HG03139 (cell line): ENCODE measurements around the gene CSNK1A1.

Experiments
- ATAC-seq: cut with Tn5 transposase; IDR thresholded peaks from one replicate; pipeline ENCODE4 v1.9.1; 2021; ENCODE audit not compliant: unreplicated experiment

Gene CSNK1A1

GRCh38 chr5:149495673-149496072 lies 55.6 kb downstream of the CSNK1A1 start:
- no peak for ATAC-seq

- ATAC-seq = no peak
These were observed 57.9 kb downstream of the CSNK1A1 start for GRCh38 chr5:149493316-149493715.

DNA sequence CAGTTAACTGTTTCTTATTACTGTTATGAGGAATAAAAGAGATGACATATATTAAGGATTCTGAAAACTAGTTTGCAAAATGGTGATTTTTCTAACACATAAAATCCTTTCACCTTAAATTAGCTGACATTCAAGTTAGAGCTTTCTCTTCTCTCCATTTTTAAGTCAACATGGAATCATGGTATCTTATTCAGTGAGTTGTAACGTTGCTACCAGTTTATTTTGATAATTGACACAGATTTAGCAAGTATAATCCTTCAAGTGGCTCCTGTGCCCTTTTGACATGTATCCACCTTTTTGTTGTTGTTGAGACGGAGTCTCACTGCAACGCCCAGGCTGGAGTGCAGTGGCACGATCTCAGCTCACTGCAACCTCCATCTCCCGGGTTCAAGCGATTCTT lies 58.5 kb downstream of the CSNK1A1 start:
- ATAC-seq = no peak

- ATAC-seq = no peak
These were observed 60.4 kb downstream of the CSNK1A1 start for GRCh38 chr5:149490599-149491485.

DNA sequence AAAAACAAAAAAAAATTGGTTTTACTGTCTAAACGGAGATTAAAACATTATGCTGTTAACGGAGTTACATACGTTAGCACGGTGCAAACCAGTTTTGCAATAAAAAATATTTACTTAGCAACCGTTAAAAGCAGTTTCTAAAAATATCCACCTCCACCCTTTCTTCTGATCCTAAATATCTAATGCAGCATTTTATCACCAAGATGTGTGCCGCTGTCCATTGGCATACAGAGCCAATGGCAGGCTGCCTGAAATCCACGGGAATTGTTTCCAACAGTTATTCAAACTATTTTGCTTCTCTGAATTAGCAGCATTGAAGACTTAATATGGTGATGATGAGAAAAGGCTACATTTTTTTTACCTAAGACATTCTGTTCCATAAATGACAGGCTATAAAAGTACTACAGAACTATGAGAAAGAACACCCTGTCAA lies 61.6 kb downstream of the CSNK1A1 start:
- no peak for ATAC-seq

- ATAC-seq = no peak
These were observed 62.5 kb downstream of the CSNK1A1 start for GRCh38 chr5:149488645-149489306.

- ATAC-seq = no peak
These were observed 63.6 kb downstream of the CSNK1A1 start for GRCh38 chr5:149487672-149488071.

GRCh38 chr5:149486726-149487635 lies 64.3 kb downstream of the CSNK1A1 start:
- no peak for ATAC-seq

- no peak for ATAC-seq
These were observed 65.3 kb downstream of the CSNK1A1 start for GRCh38 chr5:149485655-149486615.

GRCh38 chr5:149481485-149481884 lies 69.8 kb downstream of the CSNK1A1 start:
- ATAC-seq = no peak

GRCh38 chr5:149478761-149479160 lies 72.5 kb downstream of the CSNK1A1 start:
- ATAC-seq = no peak

GRCh38 chr5:149475777-149476176 lies 75.5 kb downstream of the CSNK1A1 start:
- ATAC-seq = no peak

GRCh38 chr5:149474198-149474597 lies 77.0 kb downstream of the CSNK1A1 start:
- ATAC-seq = no peak

DNA sequence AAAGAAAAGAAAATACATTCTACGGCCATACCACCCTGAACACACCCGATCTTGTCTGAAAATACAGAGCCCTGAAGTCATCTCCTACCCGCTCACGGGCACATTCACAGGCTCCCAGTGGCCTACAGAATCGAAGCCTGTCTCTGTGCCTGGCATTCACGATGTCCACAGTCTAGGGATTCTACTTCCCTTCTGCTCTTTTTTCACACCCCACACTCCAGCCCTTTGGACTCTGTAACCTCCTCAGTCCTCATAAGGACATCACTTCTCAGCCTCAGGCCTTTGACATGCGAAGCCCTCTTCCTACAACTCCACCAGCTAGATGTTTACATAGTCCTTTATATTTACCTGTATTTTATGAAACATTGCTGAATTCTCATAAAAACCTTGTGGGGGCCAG lies 77.8 kb downstream of the CSNK1A1 start:
- no peak for ATAC-seq

GRCh38 chr5:149472399-149472798 lies 78.8 kb downstream of the CSNK1A1 start:
- no peak for ATAC-seq

DNA sequence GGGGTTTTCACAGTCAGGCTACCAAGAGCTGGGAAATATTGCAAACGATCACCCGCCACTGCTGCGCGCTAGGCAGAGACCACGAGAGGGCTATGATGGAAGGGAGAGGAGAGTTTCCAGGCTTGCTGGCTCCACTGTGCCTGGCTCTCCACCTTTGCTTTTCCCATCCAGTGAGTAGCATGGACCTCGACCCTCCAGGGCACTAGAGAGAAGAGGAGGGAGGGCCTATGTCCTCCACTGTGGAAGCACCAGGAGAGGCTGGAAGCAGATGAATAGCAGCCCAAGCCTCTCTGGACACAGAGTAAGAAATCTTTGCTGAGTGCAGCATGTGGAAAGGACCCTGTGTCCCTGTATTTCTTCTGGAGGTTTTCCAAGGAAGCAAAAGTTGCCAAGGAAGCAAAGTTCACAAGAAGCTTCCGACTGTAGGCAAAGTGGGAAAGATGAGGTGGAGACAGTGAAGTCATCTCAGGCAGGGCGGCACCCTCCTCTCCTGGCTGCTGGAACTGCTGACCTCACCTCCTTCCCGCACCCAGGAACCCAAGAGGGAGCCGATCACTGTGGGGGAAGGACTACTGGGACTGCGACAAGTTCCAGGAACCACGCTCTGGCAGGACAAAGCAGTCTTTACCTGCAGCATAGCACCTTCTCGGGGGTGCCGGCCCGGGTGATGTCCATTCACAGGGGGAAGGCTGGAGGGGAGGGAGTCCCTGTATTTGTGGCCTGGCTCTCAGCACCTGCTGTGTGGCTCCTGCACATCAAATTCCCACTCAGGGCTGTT lies 79.6 kb downstream of the CSNK1A1 start:
- ATAC-seq = no peak

- ATAC-seq = no peak
These were observed 80.3 kb downstream of the CSNK1A1 start for GRCh38 chr5:149470942-149471341.

GRCh38 chr5:149466457-149466972 lies 84.7 kb downstream of the CSNK1A1 start:
- ATAC-seq = no peak
